HCT116 (cell line): Measurements from ENCODE around the gene MICOS13.

Source experiments
- CEBPB ChIP-seq: IDR thresholded peaks from 2 replicates; pipeline ENCODE4 v1.6.1; 2012; ENCODE audit warnings: low read depth
- EZH2 ChIP-seq: fragments of 200-600 bp; sonication (generic); IDR thresholded peaks from 2 replicates; pipeline ENCODE4 v1.6.1; 2017; ENCODE audit warnings: antibody characterized with exemption, mixed run types
- EZH2phosphoT487 ChIP-seq: fragments of 200-600 bp; IDR thresholded peaks from 2 replicates; pipeline ENCODE4 v1.6.1; 2018; ENCODE audit warnings: antibody characterized with exemption, borderline replicate concordance
- JUND ChIP-seq: IDR thresholded peaks from 2 replicates; pipeline ENCODE4 v1.6.1; 2012
- RAD21 ChIP-seq: IDR thresholded peaks from 2 replicates; pipeline ENCODE4 v1.6.1; 2012; ENCODE audit warnings: low read depth, mild to moderate bottlenecking
- TF ChIP-seq, protein P1 (sequence below), 3 experiments: fragments of 200-600 bp in 1 of 3; sonication (generic) in 1 of 3; IDR thresholded peaks in 2 of 3; conservative IDR thresholded peaks in 1 of 3; 2 replicates each; pipeline ENCODE4 v1.5.1; 2012 to 2017; ENCODE audit warnings: low read depth in 2 of 3, low read length in 2 of 3, antibody characterized with exemption in 1 of 3, borderline replicate concordance in 1 of 3, control low read depth in 1 of 3, mild to moderate bottlenecking in 1 of 3, mixed read lengths in 1 of 3, mixed run types in 1 of 3, moderate library complexity in 1 of 3; ENCODE audit not compliant: insufficient read depth in 1 of 3
- TF ChIP-seq, protein P2 (sequence below): IDR thresholded peaks from 2 replicates; pipeline ENCODE4 v1.6.1; 2012

- TF ChIP-seq, protein P1, sequence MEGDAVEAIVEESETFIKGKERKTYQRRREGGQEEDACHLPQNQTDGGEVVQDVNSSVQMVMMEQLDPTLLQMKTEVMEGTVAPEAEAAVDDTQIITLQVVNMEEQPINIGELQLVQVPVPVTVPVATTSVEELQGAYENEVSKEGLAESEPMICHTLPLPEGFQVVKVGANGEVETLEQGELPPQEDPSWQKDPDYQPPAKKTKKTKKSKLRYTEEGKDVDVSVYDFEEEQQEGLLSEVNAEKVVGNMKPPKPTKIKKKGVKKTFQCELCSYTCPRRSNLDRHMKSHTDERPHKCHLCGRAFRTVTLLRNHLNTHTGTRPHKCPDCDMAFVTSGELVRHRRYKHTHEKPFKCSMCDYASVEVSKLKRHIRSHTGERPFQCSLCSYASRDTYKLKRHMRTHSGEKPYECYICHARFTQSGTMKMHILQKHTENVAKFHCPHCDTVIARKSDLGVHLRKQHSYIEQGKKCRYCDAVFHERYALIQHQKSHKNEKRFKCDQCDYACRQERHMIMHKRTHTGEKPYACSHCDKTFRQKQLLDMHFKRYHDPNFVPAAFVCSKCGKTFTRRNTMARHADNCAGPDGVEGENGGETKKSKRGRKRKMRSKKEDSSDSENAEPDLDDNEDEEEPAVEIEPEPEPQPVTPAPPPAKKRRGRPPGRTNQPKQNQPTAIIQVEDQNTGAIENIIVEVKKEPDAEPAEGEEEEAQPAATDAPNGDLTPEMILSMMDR (IDR thresholded peaks at IDR 0.05 in 2 of 3, conservative IDR thresholded peaks at IDR 0.05 in 1 of 3; ENCODE audit: borderline replicate concordance in 1 of 3, insufficient read depth in 1 of 3, low read depth in 2 of 3, low read length in 2 of 3): no peak
- TF ChIP-seq RAD21 (no peak), EZH2 (no peak), EZH2phosphoT487 (no peak), JUND (no peak), CEBPB (no peak)
- TF ChIP-seq, protein P2, sequence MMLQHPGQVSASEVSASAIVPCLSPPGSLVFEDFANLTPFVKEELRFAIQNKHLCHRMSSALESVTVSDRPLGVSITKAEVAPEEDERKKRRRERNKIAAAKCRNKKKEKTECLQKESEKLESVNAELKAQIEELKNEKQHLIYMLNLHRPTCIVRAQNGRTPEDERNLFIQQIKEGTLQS: no peak
Observed at GRCh38 chr19:5667751-5668271, 12.5 kb downstream of the MICOS13 start.
